ENCODE data around the gene SCGB1D1. TPM values are rescaled to one million over a fixed set of nuclear protein-coding genes. Genes with fewer than 3 reads are reported as not detected.
"Not testable (repeated sequence)": the region's sequence is repeated elsewhere in the genome, so short reads cannot be mapped to it uniquely, and the experiment has no call there.

The SCGB1D1 gene
- total RNA-seq, 4 donors from 2014 or later = not detected

DNA sequence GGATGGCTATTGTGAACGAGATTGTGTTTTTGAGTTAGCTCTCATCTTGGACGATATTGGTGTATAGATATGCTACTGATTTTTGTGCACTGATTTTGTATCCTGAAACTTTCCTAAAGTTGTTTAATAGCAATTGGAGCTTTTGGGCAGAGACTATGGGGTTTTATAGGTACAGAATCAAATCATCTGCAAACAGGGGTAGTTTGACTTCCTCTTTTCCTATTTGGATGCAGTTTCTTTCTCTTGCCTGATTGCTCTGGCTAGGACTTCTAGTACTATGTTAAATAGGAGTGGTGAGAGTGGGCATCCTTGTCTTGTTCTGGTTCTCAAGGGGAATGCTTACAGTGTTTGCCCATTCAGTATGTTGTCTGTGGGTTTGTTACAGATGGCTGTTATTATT, 8.9 kb upstream of the SCGB1D1 start:
- Histone ChIP-seq H3K27me3 (no peaks in the 10 kb centered on the region), H3K27ac (no peak overlapping the region), H3K9me3 (no peaks in the 10 kb centered on the region), H3K4me1 (no peaks in the 10 kb centered on the region), H3K36me3 (no peaks in the 10 kb centered on the region), H3K4me3 (no peak overlapping the region)
- DNase-seq = no peak
- TF ChIP-seq POLR2A (IDR thresholded peaks at IDR 0.05) = no peak
- TF ChIP-seq CTCF (IDR thresholded peaks at IDR 0.05) = no peak

DNA sequence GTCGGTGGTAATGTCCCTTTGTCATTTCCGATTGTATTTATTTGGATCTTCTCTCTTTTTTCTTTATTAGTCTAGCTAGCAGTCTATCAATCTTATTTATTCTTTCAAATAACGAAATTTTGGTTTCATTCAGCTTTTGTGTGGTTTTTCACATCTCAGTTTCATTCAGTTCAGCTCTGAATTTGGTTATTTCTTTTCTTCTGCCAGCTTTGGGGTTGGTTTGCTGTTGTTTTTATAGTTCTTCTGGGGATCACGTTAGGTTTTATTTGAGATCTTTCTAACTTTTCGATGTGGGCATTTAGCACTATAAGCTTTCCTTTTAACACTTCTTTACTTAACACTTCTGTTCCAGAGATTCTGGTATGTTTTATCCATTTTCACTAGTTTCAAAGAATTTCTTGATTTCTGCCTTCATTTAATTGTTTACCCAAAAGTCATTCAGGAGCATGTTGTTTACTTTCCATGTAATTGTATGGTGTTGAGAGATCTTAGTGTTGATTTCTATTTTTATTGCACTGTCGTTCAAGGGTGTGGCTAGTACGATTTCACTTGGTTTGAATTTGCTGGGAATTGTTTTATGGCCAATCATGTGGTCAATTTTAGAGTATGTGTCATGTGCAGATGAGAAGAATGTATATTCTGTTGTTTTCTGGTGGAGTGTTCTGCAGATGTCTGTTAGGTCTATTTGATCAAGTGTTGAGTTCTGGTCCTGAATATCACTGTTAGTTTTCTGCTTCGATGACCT, 7.7 kb upstream of the SCGB1D1 start:
- Histone ChIP-seq H3K4me1 (no peaks in the 10 kb centered on the region), H3K27ac (no peak overlapping the region), H3K27me3 (no peaks in the 10 kb centered on the region), H3K9me3 (no peaks in the 10 kb centered on the region), H3K36me3 (no peaks in the 10 kb centered on the region), H3K4me3 (no peak overlapping the region)
- DNase-seq = no peak
- TF ChIP-seq CTCF (IDR thresholded peaks at IDR 0.05) = no peak
- TF ChIP-seq POLR2A (IDR thresholded peaks at IDR 0.05) = no peak

DNA sequence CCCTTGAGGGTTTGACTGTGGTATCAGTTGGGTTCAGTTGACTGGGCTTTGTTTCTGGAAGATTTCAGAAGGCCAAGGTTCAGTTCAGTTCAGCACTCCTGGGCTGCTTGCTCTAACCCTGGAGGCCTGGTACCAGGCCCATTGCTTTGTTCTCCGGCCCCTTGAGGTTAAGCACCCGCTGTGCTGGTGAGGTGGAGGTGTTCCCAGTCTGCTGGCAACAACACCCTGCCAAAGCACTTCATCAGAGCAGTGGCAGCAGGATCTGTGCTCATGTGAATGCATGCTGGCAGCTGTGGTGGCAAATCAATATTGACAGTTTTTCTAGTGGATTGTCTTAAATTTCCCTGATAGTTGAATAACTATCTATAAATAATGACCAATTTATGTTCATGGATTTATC, 3.8 kb upstream of the SCGB1D1 start:
- no peak for TF ChIP-seq POLR2A (IDR thresholded peaks at IDR 0.05)
- no peak for TF ChIP-seq CTCF (IDR thresholded peaks at IDR 0.05)
- no peak for DNase-seq
- no peaks in the 10 kb centered on the region for H3K36me3 ChIP-seq

GRCh38 chr11:62193952-62194351, 3.9 kb downstream of the SCGB1D1 start:
- Histone ChIP-seq H3K36me3 (no peaks in the 10 kb centered on the region), H3K27me3 (no peaks in the 10 kb centered on the region), H3K9me3 (no peaks in the 10 kb centered on the region), H3K4me3 (no peak overlapping the region), H3K4me1 (no peaks in the 10 kb centered on the region), H3K27ac (no peak overlapping the region)
- TF ChIP-seq POLR2A (IDR thresholded peaks at IDR 0.05) = no peak
- TF ChIP-seq CTCF (IDR thresholded peaks at IDR 0.05) = no peak
- DNase-seq = no peak

More for the DNA sequence above, 3.8 kb upstream of the SCGB1D1 start:
- Histone ChIP-seq H3K27me3 (no peaks in the 10 kb centered on the region), H3K4me3 (no peak overlapping the region), H3K4me1 (no peaks in the 10 kb centered on the region), H3K9me3 (no peaks in the 10 kb centered on the region), H3K27ac (no peak overlapping the region)

DNA sequence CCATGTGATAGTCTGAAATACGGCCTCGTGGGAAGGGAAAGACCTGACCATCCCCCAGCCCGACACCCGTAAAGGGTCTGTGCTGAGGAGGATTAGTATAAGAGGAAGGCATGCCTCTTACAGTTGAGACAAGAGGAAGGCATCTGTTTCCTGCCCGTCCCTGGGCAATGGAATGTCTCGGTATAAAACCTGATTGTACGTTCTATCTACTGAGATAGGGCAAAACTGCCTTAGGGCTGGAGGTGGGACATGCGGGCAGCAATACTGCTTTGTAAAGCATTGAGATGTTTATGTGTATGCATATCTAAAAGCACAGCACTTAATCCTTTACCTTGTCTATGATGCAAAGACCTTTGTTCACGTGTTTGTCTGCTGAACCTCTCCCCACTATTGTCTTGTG, 5.0 kb downstream of the SCGB1D1 start:
- not testable (repeated sequence) for DNase-seq, H3K4me1 ChIP-seq, H3K36me3 ChIP-seq, H3K27me3 ChIP-seq, H3K4me3 ChIP-seq, H3K9me3 ChIP-seq, H3K27ac ChIP-seq

- no peaks in the 10 kb centered on the region for H3K27me3 ChIP-seq
- TF ChIP-seq POLR2A (IDR thresholded peaks at IDR 0.05) (no peak), CTCF (IDR thresholded peaks at IDR 0.05) (no peak)
- no peak overlapping the region for H3K4me3 ChIP-seq
- H3K4me1 ChIP-seq = no peaks in the 10 kb centered on the region
- no peak overlapping the region for H3K27ac ChIP-seq
- H3K9me3 ChIP-seq = no peaks in the 10 kb centered on the region
- H3K36me3 ChIP-seq = no peaks in the 10 kb centered on the region
- no peak for DNase-seq
These were observed 5.9 kb downstream of the SCGB1D1 start for GRCh38 chr11:62195945-62196344.

DNA sequence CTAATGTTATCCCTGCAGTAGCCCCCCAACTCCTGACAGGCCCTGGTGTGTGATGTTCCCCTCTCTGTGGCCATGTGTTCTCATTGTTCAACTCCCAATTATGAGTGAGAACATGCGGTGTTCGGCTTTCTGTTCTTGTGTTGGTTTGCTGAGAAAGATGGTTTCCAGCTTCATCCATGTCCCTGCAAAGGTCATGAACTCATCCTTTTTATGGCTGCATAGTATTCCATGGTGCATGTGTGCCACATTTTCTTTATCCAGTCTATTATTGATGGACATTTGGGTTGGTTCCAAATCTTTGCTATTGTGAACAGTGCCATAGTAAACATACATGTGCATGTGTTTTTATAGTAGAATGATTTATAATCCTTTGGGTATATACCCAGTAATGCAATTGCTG, 7.4 kb downstream of the SCGB1D1 start:
- H3K27me3 ChIP-seq, H3K4me3 ChIP-seq, H3K9me3 ChIP-seq, DNase-seq, H3K27ac ChIP-seq, H3K4me1 ChIP-seq, H3K36me3 ChIP-seq: not testable (repeated sequence)

All from Peyer's patch (tissue), 4 donors.